HepG2 (cell line): Measurements from ENCODE around the gene TRIM62. TPM values are rescaled to one million over a fixed set of nuclear protein-coding genes. Genes with fewer than 3 reads are reported as not detected.

ENCODE experiments used
- ARID3A ChIP-seq: IDR thresholded peaks from 2 replicates; pipeline ENCODE4 v1.6.1; 2012; ENCODE audit warnings: low read depth, low read length, improper control_type of control experiment
- GATAD1 ChIP-seq: IDR thresholded peaks from 2 replicates; pipeline ENCODE4 v1.6.1; 2016; ENCODE audit warnings: missing genetic modification reagents, missing compliant biosample characterization
- GLI4 ChIP-seq: sonication (generic); formaldehyde crosslinking; IDR thresholded peaks from 2 replicates; pipeline ENCODE4 v1.5.1; 2020; ENCODE audit warnings: missing genetic modification reagents, mild to moderate bottlenecking, moderate library complexity, borderline replicate concordance
- PCBP1 ChIP-seq: fragments of 200-400 bp; formaldehyde crosslinking; IDR thresholded peaks from 2 replicates; pipeline ENCODE4 v1.6.1; 2017; ENCODE audit warnings: mild to moderate bottlenecking, low read depth, low read length, borderline replicate concordance
- SALL2 ChIP-seq: sonication (generic); formaldehyde crosslinking; IDR thresholded peaks from 2 replicates; pipeline ENCODE4 v1.8.1; 2023; ENCODE audit warnings: mild to moderate bottlenecking, missing genetic modification reagents, inconsistent platforms
- SATB2 ChIP-seq: sonication (generic); formaldehyde crosslinking; IDR thresholded peaks from 2 replicates; pipeline ENCODE4 v1.5.0; 2020; ENCODE audit warnings: missing genetic modification reagents
- TAF15 ChIP-seq: fragments of 200-400 bp; formaldehyde crosslinking; IDR thresholded peaks from one replicate; pipeline ENCODE4 v1.6.1; 2018; ENCODE audit warnings: mild to moderate bottlenecking, low read depth, low read length; ENCODE audit not compliant: poor library complexity, severe bottlenecking
- ZMAT3 ChIP-seq: sonication (generic); formaldehyde crosslinking; conservative IDR thresholded peaks from 2 replicates; pipeline ENCODE4 v1.7.0; 2021; ENCODE audit warnings: missing genetic modification reagents
- ZNF121 ChIP-seq: sonication (generic); formaldehyde crosslinking; IDR thresholded peaks from 2 replicates; pipeline ENCODE4 v1.5.0; 2020; ENCODE audit warnings: mild to moderate bottlenecking, missing genetic modification reagents
- ZNF572 ChIP-seq: sonication (generic); formaldehyde crosslinking; IDR thresholded peaks from 2 replicates; pipeline ENCODE4 v1.5.1; 2020; ENCODE audit warnings: mild to moderate bottlenecking, missing genetic modification reagents
- ZNF878 ChIP-seq: sonication (generic); formaldehyde crosslinking; IDR thresholded peaks from 2 replicates; pipeline ENCODE4 v1.8.1; 2023; ENCODE audit warnings: mild to moderate bottlenecking, missing genetic modification reagents, moderate library complexity
- polyA plus RNA-seq, 8 experiments: library from polyadenylated mRNA; depleted of rRNA in 3 of 8; stranded (reverse) in 7 of 8; unstranded in 1 of 8; fragments of >200 nt; fragmentation: Illumina TruSeq in 4 of 8; extraction: Trizol in 4 of 8; gene quantifications; 2 replicates each; pipeline versions ENCODE4 v1.2.1 to v1.2.3, GENCODE V29; 2011 to 2016; ENCODE audit warnings: low read depth in 4 of 8, missing spikeins in 1 of 8, mixed read lengths in 1 of 8; ENCODE audit not compliant: insufficient read depth in 1 of 8
- total RNA-seq, 5 experiments: library from RNA; depleted of rRNA; stranded (reverse); fragments of >200 nt; fragmentation: Illumina TruSeq; extraction: Trizol; gene quantifications; 2 replicates each; pipeline ENCODE4 v1.2.3, GENCODE V29; 2016; ENCODE audit warnings: low read depth in 1 of 5
- TF ChIP-seq, protein P1 (sequence below): fragments of 450-650 bp; IDR thresholded peaks from 2 replicates; pipeline ENCODE4 v1.6.1; 2016
- TF ChIP-seq, protein P2 (sequence below): IDR thresholded peaks from 2 replicates; pipeline ENCODE4 v1.6.1; 2016; ENCODE audit warnings: low read depth, control low read depth
- TF ChIP-seq, protein P3 (sequence below), 2 experiments: sonication (generic) in 1 of 2; formaldehyde crosslinking in 1 of 2; IDR thresholded peaks; 2 replicates each; pipeline versions ENCODE4 v1.6.1 to v1.9.0; 2014 to 2022; ENCODE audit warnings: antibody characterized with exemption in 1 of 2, borderline replicate concordance in 1 of 2, inconsistent platforms in 1 of 2, low read depth in 1 of 2, missing genetic modification reagents in 1 of 2
- TF ChIP-seq, protein P4 (sequence below): sonication (generic); formaldehyde crosslinking; IDR thresholded peaks from 2 replicates; pipeline ENCODE4 v1.9.0; 2022; ENCODE audit warnings: missing genetic modification reagents, mild to moderate bottlenecking, borderline replicate concordance

TRIM62 gene
- total and polyA plus RNA-seq, 2 of the 13 experiments (the other 11 are each of a cell fraction or from before 2014, with no cell fraction given) = 0.53 to 0.57 TPM

DNA sequence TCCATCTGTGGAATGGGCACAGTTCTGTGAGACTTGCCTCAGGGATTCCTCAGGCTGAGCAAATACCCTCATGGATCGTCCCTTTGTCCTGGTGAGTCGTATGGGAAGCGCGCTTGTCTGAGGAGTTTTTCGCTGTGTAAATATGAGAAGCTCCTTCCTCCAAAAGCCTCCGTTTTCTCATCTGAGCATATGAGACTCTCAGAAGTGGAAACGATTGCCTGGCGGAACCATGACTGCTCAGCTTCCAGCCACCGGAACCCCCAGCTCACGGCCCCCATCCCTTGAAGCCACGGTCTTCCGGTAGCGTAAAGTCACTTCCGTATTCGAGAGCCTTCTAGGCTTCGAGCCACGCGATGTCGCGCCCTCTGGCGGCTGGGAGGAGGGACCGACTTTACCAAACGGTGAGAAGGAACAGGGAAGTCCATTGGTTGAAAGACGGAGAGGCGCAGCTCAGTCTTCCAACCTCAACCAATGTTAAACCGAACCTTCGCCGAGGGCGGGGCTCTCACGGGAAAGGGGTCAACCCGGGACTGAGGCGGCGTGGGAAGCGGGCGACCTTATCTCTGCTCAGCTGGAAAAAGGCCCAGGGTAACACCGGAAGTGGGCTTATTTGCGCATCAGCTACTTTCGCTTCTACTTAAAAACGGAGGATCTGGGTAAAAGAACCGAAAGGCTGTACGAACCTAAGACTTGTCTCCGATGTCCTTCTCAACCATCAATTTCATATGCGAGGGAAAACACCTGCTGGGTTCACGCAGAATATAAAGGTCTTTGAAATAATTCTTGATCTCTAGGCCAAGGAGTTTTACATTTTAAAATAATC lies 54.6 kb downstream of the TRIM62 start (continued):
- TF ChIP-seq, protein P1, sequence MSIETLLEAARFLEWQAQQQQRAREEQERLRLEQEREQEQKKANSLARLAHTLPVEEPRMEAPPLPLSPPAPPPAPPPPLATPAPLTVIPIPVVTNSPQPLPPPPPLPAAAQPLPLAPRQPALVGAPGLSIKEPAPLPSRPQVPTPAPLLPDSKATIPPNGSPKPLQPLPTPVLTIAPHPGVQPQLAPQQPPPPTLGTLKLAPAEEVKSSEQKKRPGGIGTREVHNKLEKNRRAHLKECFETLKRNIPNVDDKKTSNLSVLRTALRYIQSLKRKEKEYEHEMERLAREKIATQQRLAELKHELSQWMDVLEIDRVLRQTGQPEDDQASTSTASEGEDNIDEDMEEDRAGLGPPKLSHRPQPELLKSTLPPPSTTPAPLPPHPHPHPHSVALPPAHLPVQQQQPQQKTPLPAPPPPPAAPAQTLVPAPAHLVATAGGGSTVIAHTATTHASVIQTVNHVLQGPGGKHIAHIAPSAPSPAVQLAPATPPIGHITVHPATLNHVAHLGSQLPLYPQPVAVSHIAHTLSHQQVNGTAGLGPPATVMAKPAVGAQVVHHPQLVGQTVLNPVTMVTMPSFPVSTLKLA = peak; percentile 37; the same call in 1 of the 2 replicates
- 0 out of 2 replicates have a peak, but pooled peaks have one; percentile 30 for TF ChIP-seq ZNF572
- no peak for TF ChIP-seq ZNF878 (CRISPR knock-in tag)
- no peak for TF ChIP-seq ARID3A
- TF ChIP-seq, protein P2, sequence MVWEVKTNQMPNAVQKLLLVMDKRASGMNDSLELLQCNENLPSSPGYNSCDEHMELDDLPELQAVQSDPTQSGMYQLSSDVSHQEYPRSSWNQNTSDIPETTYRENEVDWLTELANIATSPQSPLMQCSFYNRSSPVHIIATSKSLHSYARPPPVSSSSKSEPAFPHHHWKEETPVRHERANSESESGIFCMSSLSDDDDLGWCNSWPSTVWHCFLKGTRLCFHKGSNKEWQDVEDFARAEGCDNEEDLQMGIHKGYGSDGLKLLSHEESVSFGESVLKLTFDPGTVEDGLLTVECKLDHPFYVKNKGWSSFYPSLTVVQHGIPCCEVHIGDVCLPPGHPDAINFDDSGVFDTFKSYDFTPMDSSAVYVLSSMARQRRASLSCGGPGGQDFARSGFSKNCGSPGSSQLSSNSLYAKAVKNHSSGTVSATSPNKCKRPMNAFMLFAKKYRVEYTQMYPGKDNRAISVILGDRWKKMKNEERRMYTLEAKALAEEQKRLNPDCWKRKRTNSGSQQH (CRISPR knock-in tag) = peak; percentile 83
- peak; percentile 94 for TF ChIP-seq ZMAT3
- TF ChIP-seq PCBP1 = no peak
- TF ChIP-seq SALL2 = peak; percentile 91
- no peak for TF ChIP-seq TAF15
- peak; percentile 35; the same call in 1 of the 2 replicates for TF ChIP-seq SATB2
- TF ChIP-seq, protein P3, sequence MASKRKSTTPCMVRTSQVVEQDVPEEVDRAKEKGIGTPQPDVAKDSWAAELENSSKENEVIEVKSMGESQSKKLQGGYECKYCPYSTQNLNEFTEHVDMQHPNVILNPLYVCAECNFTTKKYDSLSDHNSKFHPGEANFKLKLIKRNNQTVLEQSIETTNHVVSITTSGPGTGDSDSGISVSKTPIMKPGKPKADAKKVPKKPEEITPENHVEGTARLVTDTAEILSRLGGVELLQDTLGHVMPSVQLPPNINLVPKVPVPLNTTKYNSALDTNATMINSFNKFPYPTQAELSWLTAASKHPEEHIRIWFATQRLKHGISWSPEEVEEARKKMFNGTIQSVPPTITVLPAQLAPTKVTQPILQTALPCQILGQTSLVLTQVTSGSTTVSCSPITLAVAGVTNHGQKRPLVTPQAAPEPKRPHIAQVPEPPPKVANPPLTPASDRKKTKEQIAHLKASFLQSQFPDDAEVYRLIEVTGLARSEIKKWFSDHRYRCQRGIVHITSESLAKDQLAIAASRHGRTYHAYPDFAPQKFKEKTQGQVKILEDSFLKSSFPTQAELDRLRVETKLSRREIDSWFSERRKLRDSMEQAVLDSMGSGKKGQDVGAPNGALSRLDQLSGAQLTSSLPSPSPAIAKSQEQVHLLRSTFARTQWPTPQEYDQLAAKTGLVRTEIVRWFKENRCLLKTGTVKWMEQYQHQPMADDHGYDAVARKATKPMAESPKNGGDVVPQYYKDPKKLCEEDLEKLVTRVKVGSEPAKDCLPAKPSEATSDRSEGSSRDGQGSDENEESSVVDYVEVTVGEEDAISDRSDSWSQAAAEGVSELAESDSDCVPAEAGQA (IDR thresholded peaks at IDR 0.05; ENCODE audit: low read depth) = peak; percentile 62
- TF ChIP-seq, protein P3 (CRISPR knock-in tag; IDR thresholded peaks at IDR 0.05; ENCODE audit: borderline replicate concordance) = no peak; the same call in 1 of the 2 replicates
- peak; percentile 98 for TF ChIP-seq GATAD1
- no peak for TF ChIP-seq ZNF121 (CRISPR knock-in tag)
- no peak for TF ChIP-seq GLI4 (CRISPR knock-in tag)
- TF ChIP-seq, protein P4, sequence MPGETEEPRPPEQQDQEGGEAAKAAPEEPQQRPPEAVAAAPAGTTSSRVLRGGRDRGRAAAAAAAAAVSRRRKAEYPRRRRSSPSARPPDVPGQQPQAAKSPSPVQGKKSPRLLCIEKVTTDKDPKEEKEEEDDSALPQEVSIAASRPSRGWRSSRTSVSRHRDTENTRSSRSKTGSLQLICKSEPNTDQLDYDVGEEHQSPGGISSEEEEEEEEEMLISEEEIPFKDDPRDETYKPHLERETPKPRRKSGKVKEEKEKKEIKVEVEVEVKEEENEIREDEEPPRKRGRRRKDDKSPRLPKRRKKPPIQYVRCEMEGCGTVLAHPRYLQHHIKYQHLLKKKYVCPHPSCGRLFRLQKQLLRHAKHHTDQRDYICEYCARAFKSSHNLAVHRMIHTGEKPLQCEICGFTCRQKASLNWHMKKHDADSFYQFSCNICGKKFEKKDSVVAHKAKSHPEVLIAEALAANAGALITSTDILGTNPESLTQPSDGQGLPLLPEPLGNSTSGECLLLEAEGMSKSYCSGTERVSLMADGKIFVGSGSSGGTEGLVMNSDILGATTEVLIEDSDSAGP = peak; percentile 96
